K562 (cell line): ENCODE measurements around the gene MCM9. TPM values are rescaled to one million over a fixed set of nuclear protein-coding genes. Genes with fewer than 3 reads are reported as not detected.

Experiments
- BCOR ChIP-seq: fragments of 450-650 bp; IDR thresholded peaks from 2 replicates; pipeline ENCODE4 v1.6.1; 2016
- CCAR2 ChIP-seq: fragments of 200-400 bp; formaldehyde crosslinking; IDR thresholded peaks from 2 replicates; pipeline ENCODE4 v1.6.1; 2017; ENCODE audit warnings: mild to moderate bottlenecking, low read depth, low read length
- CHD2 ChIP-seq: IDR thresholded peaks from 2 replicates; pipeline ENCODE4 v1.6.1; 2011; ENCODE audit warnings: low read depth, low read length
- KHSRP ChIP-seq: fragments of 450-650 bp; IDR thresholded peaks from 2 replicates; pipeline ENCODE4 v1.6.1; 2017
- MED1 ChIP-seq: sonication (generic); formaldehyde crosslinking; IDR thresholded peaks from 2 replicates; pipeline ENCODE4 v1.8.1; 2023; ENCODE audit warnings: missing genetic modification reagents, borderline replicate concordance
- NR2C1 ChIP-seq, 2 experiments: fragments of 450-650 bp; IDR thresholded peaks; 2 replicates each; pipeline ENCODE4 v1.6.1; 2017; ENCODE audit warnings: mild to moderate bottlenecking in 2 of 2, antibody characterized with exemption in 1 of 2, inconsistent platforms in 1 of 2, missing compliant biosample characterization in 1 of 2, missing genetic modification characterization in 1 of 2
- NRF1 ChIP-seq, 2 experiments: fragments of 450-650 bp; IDR thresholded peaks in 1 of 2; conservative IDR thresholded peaks in 1 of 2; 2 replicates each; pipeline ENCODE4 v1.6.1; 2014; ENCODE audit warnings: mild to moderate bottlenecking in 2 of 2
- RAD21 ChIP-seq, 2 experiments: fragments of 250-450 bp in 1 of 2; fragments of 450-650 bp in 1 of 2; sonication (Bioruptor Pico) in 1 of 2; formaldehyde crosslinking in 1 of 2; IDR thresholded peaks in 1 of 2; conservative IDR thresholded peaks in 1 of 2; 2 replicates each; pipeline versions ENCODE4 v1.4.0 to v1.8.0; 2020 to 2022; ENCODE audit warnings: mild to moderate bottlenecking in 2 of 2, moderate library complexity in 1 of 2
- RBFOX2 ChIP-seq: fragments of 200-400 bp; formaldehyde crosslinking; IDR thresholded peaks from 2 replicates; pipeline ENCODE4 v1.6.1; 2017; ENCODE audit warnings: low read depth, mild to moderate bottlenecking, low read length, moderate library complexity
- RBM14 ChIP-seq: fragments of 200-400 bp; formaldehyde crosslinking; IDR thresholded peaks from 2 replicates; pipeline ENCODE4 v1.6.1; 2018; ENCODE audit warnings: low read depth, mild to moderate bottlenecking, low read length, moderate library complexity, borderline replicate concordance; ENCODE audit not compliant: insufficient read depth
- SNRNP70 ChIP-seq: fragments of 200-400 bp; formaldehyde crosslinking; optimal IDR thresholded peaks from 2 replicates; pipeline ENCODE3; 2017; ENCODE audit warnings: low read depth, low read length
- ZC3H11A ChIP-seq: IDR thresholded peaks from 2 replicates; pipeline ENCODE4 v1.6.1; 2012; ENCODE audit warnings: low read depth, low read length, improper control_type of control experiment
- ZNF175 ChIP-seq: fragments of 200-800 bp; sonication (Bioruptor generic); IDR thresholded peaks from 2 replicates; pipeline ENCODE4 v1.6.1; 2016; ENCODE audit warnings: low read depth, mild to moderate bottlenecking, missing genetic modification characterization, missing compliant biosample characterization
- polyA plus RNA-seq, 8 experiments: library from polyadenylated mRNA; depleted of rRNA in 4 of 8; stranded (reverse) in 5 of 8; unstranded in 3 of 8; fragments of >200 nt; fragmentation: Nextera tagmentation in 2 of 8; fragmentation: Illumina TruSeq in 1 of 8; extraction: Ambion mirVana in 2 of 8; extraction: Trizol in 1 of 8; gene quantifications; 2 replicates each; pipeline versions ENCODE4 v1.2.1 to v1.2.3, GENCODE V29; 2011 to 2014; ENCODE audit warnings: inconsistent platforms in 1 of 8, missing spikeins in 1 of 8
- total RNA-seq, 7 experiments: library from RNA; depleted of rRNA in 6 of 7; stranded (reverse); fragments of >200 nt in 6 of 7; fragmentation: Illumina TruSeq in 2 of 7; extraction: Trizol in 2 of 7; gene quantifications; 2 replicates each; pipeline versions ENCODE4 v1.2.1 to v1.2.3, GENCODE V29; 2011 to 2021; ENCODE audit warnings: low replicate concordance in 1 of 7
- TF ChIP-seq, protein P1 (sequence below): sonication (generic); formaldehyde crosslinking; IDR thresholded peaks from 2 replicates; pipeline ENCODE4 v1.8.1; 2022; ENCODE audit warnings: missing genetic modification reagents
- TF ChIP-seq, protein P2 (sequence below): sonication (generic); formaldehyde crosslinking; IDR thresholded peaks from 2 replicates; pipeline ENCODE4 v1.8.1; 2023; ENCODE audit warnings: missing genetic modification reagents, mild to moderate bottlenecking, borderline replicate concordance
- TF ChIP-seq, protein P3 (sequence below): fragments of 450-650 bp; IDR thresholded peaks from 2 replicates; pipeline ENCODE4 v1.6.1; 2017; ENCODE audit warnings: antibody characterized with exemption, mild to moderate bottlenecking

The MCM9 gene
- total and polyA plus RNA-seq, 9 of the 15 experiments (the other 6 are each of a cell fraction or from before 2014, with no cell fraction given): 4.8 to 16.7 (median 11.6) TPM

DNA sequence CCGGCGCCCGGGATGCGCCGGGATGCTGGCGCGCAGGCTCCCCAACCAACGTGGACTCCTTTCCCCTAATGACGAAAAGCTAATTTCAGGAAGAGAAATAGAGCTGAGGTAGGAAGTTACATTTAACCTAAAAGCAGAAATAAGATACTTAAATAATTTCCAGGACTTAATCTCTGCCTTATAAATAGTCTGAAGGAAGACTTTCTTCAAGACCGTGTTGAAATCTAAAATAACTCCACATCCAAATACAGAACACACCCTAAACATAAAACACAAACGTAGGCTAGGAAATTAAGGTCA lies 39.7 kb downstream of the MCM9 start (continued):
- TF ChIP-seq ZNF175: no peak
- no peak for TF ChIP-seq SNRNP70
- TF ChIP-seq CCAR2: no peak
- no peak for TF ChIP-seq RBM14
- TF ChIP-seq NR2C1 (IDR thresholded peaks at IDR 0.05): no peak
- TF ChIP-seq NR2C1 (tag; IDR thresholded peaks at IDR 0.05): no peak
- TF ChIP-seq, protein P1, sequence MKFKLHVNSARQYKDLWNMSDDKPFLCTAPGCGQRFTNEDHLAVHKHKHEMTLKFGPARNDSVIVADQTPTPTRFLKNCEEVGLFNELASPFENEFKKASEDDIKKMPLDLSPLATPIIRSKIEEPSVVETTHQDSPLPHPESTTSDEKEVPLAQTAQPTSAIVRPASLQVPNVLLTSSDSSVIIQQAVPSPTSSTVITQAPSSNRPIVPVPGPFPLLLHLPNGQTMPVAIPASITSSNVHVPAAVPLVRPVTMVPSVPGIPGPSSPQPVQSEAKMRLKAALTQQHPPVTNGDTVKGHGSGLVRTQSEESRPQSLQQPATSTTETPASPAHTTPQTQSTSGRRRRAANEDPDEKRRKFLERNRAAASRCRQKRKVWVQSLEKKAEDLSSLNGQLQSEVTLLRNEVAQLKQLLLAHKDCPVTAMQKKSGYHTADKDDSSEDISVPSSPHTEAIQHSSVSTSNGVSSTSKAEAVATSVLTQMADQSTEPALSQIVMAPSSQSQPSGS (CRISPR knock-in tag): no peak
- no peak for TF ChIP-seq MED1
- TF ChIP-seq ZC3H11A: no peak
- TF ChIP-seq RBFOX2: no peak
- 0 out of 2 replicates have a peak, but pooled peaks have one; percentile 9 for TF ChIP-seq CHD2
- TF ChIP-seq KHSRP: no peak
- TF ChIP-seq, protein P2, sequence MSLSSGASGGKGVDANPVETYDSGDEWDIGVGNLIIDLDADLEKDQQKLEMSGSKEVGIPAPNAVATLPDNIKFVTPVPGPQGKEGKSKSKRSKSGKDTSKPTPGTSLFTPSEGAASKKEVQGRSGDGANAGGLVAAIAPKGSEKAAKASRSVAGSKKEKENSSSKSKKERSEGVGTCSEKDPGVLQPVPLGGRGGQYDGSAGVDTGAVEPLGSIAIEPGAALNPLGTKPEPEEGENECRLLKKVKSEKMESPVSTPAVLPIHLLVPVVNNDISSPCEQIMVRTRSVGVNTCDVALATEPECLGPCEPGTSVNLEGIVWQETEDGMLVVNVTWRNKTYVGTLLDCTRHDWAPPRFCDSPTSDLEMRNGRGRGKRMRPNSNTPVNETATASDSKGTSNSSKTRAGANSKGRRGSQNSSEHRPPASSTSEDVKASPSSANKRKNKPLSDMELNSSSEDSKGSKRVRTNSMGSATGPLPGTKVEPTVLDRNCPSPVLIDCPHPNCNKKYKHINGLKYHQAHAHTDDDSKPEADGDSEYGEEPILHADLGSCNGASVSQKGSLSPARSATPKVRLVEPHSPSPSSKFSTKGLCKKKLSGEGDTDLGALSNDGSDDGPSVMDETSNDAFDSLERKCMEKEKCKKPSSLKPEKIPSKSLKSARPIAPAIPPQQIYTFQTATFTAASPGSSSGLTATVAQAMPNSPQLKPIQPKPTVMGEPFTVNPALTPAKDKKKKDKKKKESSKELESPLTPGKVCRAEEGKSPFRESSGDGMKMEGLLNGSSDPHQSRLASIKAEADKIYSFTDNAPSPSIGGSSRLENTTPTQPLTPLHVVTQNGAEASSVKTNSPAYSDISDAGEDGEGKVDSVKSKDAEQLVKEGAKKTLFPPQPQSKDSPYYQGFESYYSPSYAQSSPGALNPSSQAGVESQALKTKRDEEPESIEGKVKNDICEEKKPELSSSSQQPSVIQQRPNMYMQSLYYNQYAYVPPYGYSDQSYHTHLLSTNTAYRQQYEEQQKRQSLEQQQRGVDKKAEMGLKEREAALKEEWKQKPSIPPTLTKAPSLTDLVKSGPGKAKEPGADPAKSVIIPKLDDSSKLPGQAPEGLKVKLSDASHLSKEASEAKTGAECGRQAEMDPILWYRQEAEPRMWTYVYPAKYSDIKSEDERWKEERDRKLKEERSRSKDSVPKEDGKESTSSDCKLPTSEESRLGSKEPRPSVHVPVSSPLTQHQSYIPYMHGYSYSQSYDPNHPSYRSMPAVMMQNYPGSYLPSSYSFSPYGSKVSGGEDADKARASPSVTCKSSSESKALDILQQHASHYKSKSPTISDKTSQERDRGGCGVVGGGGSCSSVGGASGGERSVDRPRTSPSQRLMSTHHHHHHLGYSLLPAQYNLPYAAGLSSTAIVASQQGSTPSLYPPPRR (CRISPR knock-in tag): no peak
- peak; percentile 54 to 83 for TF ChIP-seq NRF1 (conservative IDR thresholded peaks at IDR 0.05 in 1 of 2, IDR thresholded peaks at IDR 0.05 in 1 of 2)
- 0 out of 4 replicates have a peak, but pooled peaks of 1 of the 2 experiments have one; percentile 6 for TF ChIP-seq RAD21 (CRISPR knock-in tag; conservative IDR thresholded peaks at IDR 0.05 in 1 of 2, IDR thresholded peaks at IDR 0.05 in 1 of 2)
- TF ChIP-seq, protein P3, sequence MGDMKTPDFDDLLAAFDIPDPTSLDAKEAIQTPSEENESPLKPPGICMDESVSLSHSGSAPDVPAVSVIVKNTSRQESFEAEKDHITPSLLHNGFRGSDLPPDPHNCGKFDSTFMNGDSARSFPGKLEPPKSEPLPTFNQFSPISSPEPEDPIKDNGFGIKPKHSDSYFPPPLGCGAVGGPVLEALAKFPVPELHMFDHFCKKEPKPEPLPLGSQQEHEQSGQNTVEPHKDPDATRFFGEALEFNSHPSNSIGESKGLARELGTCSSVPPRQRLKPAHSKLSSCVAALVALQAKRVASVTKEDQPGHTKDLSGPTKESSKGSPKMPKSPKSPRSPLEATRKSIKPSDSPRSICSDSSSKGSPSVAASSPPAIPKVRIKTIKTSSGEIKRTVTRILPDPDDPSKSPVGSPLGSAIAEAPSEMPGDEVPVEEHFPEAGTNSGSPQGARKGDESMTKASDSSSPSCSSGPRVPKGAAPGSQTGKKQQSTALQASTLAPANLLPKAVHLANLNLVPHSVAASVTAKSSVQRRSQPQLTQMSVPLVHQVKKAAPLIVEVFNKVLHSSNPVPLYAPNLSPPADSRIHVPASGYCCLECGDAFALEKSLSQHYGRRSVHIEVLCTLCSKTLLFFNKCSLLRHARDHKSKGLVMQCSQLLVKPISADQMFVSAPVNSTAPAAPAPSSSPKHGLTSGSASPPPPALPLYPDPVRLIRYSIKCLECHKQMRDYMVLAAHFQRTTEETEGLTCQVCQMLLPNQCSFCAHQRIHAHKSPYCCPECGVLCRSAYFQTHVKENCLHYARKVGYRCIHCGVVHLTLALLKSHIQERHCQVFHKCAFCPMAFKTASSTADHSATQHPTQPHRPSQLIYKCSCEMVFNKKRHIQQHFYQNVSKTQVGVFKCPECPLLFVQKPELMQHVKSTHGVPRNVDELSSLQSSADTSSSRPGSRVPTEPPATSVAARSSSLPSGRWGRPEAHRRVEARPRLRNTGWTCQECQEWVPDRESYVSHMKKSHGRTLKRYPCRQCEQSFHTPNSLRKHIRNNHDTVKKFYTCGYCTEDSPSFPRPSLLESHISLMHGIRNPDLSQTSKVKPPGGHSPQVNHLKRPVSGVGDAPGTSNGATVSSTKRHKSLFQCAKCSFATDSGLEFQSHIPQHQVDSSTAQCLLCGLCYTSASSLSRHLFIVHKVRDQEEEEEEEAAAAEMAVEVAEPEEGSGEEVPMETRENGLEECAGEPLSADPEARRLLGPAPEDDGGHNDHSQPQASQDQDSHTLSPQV: no peak
- no peak for TF ChIP-seq BCOR
